GM21737 (cell line): ENCODE results near the gene DSC3.
"Not testable (repeated sequence)": the region's sequence is repeated elsewhere in the genome, so short reads cannot be mapped to it uniquely, and the experiment has no call there.

Source experiments
- ATAC-seq: cut with Tn5 transposase; IDR thresholded peaks from one replicate; pipeline ENCODE4 v1.9.1; 2021; ENCODE audit warnings: mild to moderate bottlenecking, moderate library complexity; ENCODE audit not compliant: unreplicated experiment

The DSC3 gene

DNA sequence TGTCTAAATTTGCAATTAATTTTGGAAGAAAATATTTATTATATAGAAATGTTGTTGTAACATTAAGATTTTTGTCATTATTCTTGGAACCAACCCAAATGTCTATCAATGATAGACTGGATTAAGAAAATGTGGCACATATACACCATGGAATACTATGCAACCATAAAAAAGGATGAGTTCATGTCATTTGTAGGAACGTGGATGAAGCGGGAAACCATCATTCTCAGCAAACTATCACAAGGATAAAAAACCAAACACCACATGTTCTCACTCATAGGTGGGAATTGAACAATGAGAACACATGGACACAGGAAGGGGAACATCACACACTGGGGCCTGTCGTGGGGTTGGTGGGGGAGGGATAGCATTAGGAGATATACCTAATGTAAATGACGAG lies 64.5 kb downstream of the DSC3 start:
- ATAC-seq = not testable (repeated sequence)

DNA sequence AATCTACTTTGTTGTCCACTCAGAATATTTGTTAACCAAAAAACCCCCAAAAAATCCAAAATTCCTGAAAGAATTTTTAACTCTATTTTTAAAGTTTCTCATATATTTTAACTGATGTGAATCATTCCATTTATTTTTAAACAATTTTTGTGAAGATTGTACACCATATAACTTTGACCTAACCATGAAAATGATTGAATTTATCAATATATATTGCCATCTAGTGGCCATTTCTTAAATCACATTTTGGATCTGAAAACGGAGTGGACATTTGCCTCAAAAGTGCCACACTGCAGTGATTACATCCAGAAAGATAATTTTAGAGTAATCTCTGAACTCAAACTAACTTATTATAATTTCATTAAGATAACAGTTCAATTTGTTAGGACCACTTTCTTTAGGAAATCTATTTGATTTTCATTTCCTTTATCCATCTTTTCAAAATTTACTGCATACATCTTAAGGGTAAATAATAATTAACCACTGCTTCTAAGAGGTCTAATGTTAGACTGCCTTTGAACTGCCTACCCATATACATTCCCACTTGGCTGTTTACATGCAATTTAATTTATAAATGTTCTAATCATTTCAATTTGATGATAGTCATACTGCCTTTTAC lies 71.1 kb downstream of the DSC3 start:
- ATAC-seq = peak; percentile 62

DNA sequence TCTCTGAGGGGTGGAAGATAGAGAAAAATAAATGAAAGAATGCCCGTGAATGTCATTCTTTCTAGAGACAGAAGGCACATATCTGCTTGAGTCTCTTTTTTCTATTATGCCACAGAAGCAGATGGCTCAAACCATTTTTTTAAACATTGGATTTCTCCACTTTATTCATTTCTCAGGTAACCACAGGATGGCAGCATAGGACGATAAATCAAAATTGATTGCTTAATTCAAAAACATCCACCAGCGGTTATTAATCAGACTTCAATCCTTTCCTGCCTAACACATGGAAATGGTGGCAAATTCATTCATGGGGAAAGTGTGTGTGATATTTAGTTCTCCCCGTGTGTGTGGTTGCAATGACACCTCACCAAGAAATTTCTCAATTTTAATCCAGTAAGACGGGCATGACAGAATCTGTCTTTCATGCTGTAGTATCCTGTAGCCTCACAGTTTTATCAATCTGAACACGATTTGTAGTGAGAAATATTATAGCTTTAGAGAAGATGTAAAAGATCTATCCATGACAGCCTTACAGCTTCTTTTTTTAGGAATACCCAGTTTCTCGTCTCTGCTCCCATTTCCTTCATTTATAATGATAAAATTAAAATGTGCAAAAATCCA lies 72.2 kb downstream of the DSC3 start:
- ATAC-seq = no peak

DNA sequence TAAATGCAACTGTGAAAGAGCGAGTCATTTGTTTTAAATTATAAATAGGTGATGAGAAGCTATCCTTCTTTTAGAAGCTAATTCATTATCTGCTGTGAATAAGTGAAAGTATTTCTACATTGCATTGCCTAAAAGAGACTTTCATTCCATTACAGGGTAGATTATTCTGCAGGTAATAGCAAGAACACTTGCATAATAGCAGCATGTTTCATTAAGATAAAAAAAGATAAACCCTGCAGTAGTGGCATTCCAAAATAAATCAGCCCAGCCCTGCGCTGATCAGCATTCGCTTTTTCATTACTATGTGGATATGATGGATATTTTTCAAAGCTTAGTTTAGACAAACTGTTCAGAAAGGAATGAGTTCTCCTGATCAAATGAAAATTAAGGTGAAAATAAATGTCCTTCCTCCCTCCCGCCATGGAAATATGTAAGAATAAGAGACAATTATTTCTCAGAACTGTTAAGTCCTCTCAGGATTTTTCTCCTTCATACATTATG lies 72.8 kb downstream of the DSC3 start:
- ATAC-seq = no peak

DNA sequence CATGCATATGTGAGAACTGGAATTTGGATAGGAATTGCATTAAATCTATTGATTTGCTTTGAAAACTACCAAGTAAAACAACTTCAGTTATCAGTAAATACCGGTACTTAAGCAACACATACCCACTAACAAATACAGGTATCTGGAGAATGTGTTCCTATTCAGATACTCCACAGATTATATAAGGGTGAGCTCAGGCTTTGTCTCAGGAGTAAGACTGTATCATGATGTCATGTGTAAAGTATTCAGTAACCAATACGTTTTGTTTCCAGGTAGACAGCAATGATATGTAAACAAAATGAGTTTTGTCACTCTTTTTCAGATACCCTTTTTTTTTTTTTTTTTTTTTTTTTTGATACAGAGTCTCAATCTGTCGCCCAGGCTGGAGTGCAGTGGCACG lies 74.8 kb downstream of the DSC3 start:
- no peak for ATAC-seq

DNA sequence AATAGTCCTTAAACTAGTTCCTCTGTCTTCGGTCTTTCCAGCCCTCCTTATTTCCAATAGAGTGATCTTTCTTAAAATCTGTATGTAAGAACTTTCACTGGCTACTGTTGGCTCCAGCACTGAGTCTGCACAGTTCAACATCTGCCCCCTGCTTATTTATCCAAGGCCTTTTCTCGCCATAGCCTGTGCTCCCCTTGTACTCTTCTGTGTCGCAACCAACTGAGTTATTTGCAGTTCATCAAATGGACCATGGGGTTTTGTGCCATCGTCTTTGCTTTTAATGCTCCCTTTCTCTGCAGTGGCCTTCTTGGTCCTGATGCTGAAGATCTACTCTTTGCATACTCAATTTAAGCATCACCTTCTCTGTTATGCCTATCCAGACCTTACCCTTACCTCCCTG lies 77.3 kb downstream of the DSC3 start:
- ATAC-seq = no peak

DNA sequence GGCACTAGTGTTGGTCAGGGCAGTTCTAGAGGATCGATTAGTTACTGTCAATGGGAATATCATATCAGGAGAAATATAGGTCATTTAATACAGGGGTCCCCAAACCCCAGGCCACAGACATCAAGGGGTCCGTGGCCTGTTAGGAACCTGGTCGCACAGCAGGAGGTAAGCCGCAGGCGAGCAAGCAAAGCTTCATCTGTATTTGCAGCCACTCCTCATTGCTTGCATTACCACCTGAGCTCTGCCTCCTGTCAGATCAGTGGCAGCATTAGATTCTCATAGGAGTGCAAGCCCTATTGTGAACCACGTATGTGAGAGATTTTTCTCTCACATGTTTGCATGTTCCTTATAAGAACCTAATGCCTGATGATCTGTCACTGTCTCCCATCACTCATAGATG lies 81.9 kb downstream of the DSC3 start:
- no peak for ATAC-seq

DNA sequence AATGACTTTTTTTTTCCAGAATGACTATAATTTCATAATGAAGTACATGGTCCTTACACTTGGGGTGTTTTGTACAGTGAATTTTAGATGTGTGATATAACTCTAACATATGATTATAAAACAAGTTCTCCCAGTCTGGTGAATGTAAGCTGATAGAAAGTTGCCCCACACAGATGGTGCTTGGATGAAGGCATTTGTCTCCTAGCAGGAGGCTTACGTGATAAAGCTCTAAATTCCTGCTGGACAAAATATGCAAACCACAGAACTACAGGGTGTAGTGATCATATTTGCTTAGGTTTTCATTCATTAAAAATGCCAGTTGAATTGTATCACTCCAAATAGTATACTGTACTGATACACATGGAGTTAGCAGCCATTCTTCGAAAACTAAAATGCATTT lies 85.5 kb downstream of the DSC3 start:
- ATAC-seq = no peak

DNA sequence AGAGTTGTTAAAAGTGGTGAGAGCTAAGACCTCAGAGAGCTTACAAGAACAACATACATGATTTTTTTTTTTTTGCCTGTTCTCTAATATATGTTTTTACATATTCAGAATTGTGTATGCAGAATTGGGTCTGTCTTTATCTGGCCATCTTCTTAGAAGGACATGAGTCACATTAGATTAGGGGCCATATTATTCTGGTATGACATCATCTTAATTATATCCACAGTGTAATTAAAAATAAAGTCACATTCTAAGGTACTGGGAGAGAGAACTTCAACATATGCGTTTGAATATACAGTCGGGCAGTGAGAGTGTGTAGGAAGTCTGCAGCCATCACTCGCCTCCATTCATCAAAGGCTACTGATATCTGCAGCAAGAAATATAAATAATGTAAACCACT lies 88.3 kb downstream of the DSC3 start:
- ATAC-seq = no peak

DNA sequence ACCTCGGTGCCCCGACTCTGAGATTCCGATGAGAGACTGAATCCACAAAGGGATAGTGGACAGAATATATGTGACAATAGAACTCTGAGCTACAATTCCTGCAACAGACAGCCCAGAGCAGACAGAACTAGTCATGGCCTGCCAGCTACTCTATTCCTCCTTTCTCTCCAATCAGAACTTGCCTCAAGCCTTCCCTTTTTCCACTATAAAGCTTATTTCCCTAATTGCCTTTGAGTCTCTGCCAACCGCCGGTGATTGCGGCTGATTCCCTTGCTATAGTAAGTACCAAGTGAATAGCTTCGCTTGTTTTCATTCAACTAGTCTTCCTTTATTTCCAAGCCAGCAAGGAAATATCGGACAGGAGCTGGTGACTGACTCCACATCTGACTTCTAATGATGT lies 96.8 kb downstream of the DSC3 start:
- ATAC-seq = no peak

DNA sequence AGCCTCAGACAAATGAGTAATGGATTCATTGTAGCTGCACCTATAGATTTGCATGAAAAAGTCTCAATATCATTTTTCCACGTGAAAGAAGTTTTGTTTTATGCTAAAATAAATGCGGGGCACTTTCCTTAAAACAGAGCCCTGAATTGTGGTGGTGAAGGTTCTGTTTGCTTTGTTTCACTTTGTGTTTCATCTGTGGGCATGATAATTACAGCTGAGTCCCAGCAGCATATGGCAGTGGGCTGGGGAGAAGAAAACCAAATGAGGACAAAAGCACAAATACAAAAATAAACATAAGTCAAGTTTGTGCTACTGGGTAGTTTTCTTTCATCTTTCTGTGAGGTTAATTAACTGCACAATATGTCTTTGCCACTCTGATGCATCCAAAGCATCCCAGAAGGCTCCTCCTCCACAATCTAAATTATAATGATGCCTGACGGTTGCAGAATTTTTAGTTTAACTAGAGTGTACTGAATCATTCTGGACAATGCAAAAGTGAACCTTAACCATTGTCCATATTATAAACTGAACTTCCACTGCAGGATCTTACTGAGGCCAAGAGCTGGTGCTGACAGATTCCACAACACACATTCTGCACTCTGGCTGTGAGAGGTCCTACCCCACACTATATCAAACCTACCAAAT lies 97.6 kb downstream of the DSC3 start:
- no peak for ATAC-seq

DNA sequence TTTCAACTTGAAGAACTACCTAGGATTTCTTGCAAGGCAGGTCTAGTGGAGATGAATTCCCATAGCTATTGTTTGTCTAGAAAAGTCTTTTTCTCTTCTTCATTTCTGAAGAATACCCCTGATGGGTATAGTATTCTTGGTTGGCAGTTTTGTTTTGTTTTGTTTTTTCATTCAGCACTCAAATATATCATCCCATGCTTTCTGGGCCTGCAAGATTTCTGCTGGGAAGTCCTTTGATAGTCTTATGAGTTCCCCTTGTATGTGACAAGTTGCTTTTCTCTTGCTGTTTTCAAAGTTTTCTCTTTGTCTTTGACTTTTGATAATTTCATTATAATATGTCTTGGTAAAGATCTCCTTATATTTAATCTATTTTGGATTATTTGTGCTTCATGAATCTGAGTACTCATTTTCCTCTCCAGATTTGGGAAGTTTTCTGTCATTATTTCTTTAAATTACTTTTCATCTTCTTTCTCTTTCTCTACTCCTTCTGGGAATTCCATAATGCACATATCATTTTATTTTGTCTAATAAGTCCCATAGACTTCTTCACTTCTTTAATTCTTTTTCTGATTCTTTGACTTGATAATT lies 101.5 kb downstream of the DSC3 start:
- ATAC-seq = no peak
